Stimulated activated CD8-positive, alpha-beta memory T cell treated with anti-CD3 and anti-CD28 coated beads, Interleukin-4, amount 100 ng/mL, for 1 hour (primary cell): ENCODE measurements around the gene TOPORS.
"Not testable (repeated sequence)": the region's sequence is repeated elsewhere in the genome, so short reads cannot be mapped to it uniquely, and the experiment has no call there.

Experiments
- DNase-seq, 2 donors: peaks; one replicate each; pipeline ENCODE4 v3.0.0-alpha.2; 2020; ENCODE audit warnings: low read depth in 2 of 2, low spot score in 1 of 2

TOPORS gene

DNA sequence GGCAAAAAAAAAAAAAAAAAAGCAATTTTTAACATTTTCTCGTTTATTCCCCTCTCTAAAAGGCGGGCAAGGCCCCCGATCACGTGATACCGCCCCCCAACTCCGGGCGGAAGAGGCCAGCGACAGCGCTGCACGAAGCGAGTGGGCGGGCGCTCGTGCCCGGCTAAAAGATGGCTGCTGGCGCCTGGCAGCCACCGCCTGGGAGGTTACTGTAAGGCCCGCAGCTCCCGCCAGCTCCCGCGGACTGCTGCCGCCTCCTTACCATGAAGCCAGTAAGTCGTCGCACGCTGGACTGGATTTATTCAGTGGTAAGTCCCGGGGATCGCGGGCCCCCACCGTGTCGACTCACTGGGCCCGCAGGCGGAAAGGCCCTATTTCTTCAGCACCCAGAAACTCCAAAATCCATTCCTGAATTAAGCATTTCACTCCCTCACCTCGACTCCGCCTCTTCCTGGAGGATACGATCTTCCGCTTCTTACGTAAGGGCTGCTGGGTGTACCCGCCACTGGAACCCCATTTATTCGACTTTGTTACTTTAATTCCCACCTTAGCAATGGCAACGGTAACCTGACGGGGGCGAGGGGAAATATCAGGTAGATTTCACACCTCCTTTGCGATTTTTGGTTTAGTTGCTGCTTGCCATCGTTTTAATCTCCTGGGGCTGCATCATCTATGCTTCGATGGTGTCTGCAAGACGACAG lies at the start of gene TOPORS, which contains the start of gene SMIM27:
TOPORS (minus strand) TSS at position 415 of the 701 bp plus-strand sequence; CDS start at position 265, 150 bp downstream.
SMIM27 (plus strand) TSS at position 156 of the 701 bp plus-strand sequence; CDS start at position 264, 108 bp downstream.
- peak; percentile 81 to 82 for DNase-seq

DNA sequence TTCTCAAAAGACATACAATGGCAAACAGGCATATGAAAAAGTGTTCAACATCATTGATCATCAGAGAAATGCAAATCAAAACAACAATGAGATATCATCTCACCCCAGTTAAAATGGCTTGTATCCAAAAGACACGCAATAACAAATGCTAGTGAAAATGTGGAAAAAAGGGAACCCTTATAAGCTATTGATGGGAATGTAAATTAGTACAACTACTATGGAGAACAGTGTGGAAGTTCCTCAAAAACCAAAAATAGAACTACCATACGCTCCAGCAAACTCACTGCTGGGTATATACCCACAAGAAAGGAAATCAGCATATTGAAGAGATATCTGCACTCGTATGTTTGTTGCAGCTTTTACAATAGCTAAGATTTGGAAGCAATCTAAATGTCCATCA lies 46.6 kb upstream of the TOPORS start:
- not testable (repeated sequence) for DNase-seq

DNA sequence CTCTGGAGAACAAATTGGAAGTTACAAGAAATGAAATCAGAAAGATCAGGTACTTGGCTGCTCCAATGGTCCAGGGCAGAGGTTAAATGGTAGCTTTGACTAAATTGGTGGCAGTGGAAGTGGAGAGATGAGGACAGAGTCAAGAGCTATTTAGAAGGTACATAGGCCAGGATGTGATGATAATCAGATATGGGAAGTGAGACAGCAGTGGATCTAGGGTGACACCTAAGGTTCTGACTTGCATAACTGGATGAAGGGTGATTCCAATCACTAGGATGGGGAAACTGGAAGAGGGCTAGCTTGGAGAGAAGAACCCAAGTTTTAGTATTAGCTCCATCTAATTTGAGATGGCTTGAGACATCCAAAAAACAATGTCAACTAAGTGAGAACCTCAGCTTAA lies 44.5 kb upstream of the TOPORS start:
- no peak for DNase-seq

DNA sequence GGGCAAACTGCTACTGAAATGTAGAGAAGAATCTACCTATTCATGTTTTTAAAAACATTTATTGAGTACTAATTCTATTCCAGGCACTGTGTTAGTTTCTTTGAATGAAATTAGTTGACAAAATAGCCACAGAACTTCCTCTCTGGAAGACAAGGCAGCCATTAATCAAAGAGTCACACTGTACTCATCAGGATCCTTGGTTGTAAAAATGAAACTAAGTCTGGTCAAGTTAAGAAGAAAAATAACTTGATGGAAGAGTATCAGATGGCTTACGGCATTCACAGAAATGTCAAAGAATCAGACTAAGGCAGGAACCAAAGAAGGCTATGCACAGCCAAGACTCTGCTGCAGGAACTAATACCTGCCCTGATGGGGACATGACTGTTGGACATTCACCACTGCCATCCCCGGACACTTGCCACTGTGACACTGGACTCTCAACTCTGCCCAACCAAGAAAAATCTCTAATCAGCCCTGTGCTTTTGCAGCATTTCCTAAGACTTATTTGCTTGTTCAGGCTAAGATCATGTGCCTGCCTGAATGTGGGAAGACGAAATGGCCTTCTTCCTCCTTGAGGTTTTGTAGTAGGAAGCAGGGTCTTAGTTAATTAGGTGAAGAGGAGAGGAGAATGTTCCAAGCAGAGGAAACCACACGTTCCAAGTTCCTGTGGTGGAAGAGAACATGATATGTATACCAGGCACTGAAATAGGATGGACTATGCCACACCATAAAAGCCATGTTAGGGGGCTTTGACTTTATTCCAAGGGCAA lies 43.9 kb upstream of the TOPORS start:
- no peak for DNase-seq

DNA sequence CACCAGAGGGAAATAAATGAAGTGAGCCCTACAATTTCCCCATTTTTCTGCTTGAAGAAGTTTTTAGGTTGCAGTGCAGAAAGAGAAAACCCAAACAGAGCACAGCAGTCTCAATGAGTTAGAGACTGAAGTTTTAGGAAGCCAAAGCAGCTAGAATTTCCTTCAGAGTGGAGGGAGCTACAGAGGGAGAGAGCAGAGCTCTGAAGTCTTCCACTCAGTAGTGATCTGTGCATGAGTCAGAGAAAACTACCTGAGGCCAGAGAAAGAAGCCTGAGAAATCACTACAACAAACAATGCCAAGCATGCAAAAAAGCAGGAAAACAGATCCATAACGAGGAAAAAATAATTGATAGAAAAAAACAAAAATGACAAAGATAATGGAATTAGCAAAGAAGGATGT lies 38.5 kb upstream of the TOPORS start:
- DNase-seq: no peak

DNA sequence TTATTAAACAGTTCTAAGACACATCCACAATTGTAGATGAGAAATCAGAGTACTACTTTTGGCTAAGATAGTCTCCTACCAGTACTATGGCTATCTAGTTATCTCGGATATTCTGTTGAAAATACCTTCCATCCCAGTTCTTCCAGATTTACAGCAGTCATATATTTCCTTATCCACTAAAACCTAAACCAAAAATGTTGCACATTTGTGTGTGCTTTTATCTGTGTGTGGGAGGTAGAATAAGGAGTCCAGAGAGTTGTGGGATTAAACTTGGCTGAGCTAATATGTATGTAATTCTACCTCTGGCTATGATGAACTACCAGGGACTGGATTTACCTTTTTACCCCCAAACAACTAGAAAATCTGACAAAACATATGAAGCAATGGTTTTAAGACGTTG lies 38.1 kb upstream of the TOPORS start:
- DNase-seq: no peak

DNA sequence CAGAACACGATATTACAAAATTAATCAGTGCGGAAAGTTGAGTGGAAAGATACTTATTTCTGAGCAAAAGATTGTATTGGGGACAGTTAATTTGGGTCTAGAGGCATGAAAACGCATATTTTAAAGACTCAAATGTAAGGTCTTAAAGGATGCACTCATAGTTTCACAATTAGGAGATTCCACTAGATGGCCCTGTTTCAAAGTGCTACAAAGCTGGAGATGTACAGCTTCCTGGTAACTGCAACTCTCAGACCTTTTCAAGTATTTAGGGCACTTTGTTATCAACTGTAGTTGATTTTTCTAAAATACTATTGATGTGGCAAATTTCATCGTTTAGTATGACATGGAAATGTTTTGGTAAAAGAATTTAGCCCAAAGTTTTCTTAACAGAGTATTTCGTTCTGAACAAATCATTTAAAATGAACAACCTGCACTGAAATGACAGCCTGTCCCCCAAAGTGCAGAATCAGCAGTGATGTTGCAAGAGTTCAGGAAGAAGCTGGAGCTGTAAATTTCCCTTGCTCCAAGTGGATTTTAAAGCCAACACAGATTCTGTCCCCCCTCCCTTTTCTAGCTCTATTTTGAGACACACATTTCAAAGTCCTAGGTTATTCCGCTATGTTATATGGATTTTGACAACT lies 36.8 kb upstream of the TOPORS start:
- DNase-seq: no peak

DNA sequence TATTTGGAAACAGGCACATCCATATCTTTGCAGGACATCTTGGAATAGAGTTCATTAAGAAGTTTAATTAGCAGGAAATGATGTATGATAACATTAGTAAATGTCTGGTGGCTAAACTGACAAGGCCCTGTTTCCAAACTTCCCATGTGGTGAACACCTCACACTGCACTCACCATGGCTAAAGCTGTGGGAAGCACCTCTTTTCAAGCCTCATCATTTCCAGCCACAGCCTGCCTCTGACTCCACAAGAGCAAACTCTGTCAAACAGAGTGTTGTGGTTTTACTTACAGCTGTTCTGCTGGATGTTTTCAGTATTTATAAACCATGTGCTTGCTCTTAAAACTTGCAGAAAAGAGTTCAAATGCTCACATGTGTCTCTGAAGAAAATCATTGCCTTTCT lies 35.5 kb upstream of the TOPORS start:
- DNase-seq: no peak

DNA sequence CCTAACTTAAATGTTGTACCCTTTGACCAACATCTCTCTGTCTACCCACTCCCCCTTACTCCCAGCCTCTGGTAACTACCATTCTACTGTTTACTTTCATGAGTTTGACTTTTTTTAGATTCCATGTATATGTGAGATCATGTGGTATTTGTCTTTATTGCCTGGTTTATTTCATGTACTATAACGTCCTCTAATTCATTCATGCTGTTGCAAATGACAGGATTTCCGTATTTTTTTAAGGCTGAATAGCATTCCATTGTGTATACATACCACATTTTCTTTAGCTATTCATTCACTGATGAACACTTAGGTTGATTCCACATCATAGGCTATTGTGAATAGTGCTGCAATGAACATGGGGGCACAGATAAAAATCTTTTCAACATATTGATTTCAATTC lies 32.4 kb upstream of the TOPORS start:
- DNase-seq: no peak

DNA sequence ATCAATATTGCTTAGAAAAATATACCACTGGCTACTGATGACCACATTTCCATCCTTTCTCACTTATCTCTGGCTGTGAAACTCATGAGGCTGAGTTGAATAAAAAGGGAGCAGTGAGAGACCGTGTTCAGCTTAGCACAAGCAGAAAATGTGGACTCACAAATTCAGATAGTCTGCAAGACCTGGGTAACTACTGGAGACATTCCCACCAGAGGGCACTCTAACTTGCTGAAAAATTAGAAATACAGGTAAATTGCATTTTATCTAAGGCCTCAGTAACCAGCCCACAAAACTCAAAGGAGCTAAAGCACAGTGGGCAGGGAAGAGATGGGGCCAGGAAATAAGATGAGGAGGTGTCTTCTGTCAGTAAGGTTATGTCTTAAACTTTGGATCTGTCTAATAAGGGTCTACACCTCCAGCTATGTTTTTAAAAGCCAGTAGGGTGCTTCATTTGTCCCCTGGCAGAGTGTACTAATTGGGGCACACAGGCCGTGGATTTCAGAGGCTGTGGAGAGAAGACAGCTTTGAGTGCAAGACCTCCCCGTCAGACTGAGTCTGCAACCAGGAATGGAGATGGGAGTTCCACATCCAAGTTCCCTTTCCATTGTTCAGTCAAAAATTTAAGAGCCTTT lies 29.2 kb upstream of the TOPORS start:
- no peak for DNase-seq

DNA sequence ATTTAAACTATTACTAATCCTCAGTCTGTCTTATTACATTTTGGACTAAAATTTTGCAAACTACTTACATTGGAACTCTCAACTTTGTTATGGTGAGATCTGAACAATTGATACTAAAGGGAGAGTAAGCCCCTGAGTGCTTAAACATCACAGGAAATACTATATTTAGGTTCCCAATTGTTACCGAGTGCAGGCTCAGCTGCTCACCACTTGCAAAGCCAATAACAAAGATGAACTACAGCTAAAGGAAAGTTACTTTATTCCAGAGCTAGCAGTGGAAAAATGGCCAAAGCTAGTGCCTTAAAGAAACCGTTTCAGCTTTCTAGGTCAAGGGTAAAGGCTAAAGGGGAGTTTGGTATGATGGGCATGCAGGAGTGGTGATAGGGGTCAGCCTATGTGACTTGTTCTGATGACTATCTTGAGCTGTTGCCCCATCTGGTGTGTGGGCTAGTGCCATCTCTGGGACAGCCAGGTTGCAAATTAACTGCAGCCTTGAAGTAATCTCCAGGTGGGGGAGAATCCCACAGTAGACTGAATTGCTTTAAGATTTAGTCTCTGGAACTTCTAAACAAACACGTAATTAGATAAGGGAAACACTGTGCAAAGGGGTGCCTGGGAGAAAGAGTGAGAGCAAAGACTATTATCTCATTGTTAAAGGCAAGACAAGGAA lies 28.4 kb upstream of the TOPORS start:
- no peak for DNase-seq

DNA sequence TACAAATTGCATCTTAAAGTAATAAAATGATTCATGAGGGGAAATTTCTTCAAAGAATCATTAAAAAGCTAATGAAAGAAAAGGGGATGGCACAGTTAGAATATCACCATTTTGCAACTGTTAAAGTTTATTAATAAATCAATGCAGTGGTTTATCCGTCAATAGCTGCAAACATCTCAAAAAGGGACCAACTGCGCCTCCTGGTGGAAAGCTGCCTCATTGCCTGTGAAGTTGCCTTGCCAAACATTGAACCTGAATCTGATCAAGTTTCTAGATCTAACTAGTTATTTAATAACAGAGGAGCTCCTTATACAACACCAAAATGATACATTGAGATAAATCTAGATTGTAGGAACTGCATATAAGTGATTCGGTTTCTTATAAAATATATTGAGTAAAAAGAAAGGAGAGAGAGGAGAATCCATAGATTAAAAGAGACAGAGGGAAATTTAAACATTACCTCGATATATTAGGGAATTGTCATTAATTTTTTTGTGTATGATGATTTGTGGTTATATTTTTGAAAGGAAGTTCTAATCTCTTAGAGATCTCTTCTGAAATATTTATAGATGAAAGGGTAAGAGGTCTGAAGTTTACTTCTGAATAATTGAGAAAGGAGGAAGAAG lies 27.4 kb upstream of the TOPORS start:
- peak; percentile 61 to 67 for DNase-seq

DNA sequence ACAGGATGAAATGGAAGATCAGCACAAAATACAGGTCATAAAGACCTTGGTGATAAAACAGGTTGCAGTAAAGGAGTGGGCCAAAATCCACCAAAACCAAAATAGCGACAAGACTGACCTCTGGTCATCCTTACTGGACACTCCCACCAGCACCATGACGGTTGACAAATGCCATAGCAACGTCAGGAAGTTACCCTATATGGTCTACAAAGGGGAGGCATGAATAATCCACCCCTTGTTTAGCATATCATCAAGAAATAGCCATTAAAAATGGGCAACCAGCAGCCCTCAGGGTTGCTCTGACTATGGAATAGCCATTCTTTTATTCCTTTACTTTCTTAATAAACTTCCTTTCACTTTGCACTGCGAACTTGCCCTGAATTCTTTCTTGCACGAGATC lies 26.6 kb upstream of the TOPORS start:
- DNase-seq: no peak

DNA sequence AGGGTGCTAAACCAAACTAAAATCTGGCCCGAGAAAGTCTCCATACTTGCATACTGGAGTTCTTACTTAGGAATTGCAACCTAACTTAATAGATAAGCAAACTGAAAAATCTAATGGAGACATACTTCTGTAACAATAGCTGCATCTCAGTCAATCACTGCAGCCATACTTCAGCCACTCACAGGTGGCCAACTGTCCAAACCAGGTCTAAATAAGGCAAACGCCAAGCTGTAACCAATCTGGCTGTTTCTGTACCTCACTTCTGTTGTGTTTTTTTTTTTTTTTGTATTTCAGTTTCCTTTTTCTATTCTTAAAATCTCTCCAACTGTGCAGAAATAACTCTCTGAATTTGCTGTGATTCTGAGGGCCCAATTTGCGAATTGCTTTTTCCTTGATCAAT lies 24.9 kb upstream of the TOPORS start:
- DNase-seq: no peak

DNA sequence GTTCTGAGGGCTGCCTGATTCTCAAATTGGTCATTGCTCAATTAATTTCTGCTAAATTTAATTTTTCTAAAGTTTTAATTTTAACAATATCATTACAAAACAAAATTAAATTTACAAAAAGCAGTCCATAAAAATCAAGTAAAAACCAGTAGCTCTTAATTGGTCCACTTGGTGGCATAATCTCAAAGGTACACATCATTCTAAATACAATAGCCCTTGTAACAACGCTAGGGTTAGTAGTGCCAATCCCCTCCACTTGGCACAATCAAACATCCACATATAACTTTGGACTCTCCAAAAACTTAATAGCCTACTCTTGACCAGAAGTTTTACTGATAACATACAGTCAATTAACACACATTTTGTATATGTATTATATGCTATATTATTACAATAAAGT lies 22.5 kb upstream of the TOPORS start:
- no peak for DNase-seq

DNA sequence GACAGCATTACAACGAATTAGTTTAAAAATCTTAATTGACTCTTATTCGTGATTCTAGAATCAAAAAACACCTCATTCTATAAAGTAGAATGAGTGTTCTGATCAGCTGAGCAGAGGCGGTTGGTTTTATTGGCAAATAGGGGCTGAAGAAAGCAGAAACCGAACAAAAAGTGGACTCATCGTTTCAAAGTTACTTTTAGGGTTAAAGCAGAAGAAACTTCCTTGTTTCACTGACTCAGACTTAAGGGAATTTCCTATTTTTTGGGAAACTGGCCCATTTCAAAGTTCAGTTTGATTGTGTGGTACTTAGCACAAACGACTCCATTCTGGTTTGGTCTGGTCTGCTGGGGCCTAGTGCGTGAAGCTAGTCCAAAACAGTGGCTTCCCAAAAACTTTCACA lies 21.4 kb upstream of the TOPORS start:
- no peak for DNase-seq

DNA sequence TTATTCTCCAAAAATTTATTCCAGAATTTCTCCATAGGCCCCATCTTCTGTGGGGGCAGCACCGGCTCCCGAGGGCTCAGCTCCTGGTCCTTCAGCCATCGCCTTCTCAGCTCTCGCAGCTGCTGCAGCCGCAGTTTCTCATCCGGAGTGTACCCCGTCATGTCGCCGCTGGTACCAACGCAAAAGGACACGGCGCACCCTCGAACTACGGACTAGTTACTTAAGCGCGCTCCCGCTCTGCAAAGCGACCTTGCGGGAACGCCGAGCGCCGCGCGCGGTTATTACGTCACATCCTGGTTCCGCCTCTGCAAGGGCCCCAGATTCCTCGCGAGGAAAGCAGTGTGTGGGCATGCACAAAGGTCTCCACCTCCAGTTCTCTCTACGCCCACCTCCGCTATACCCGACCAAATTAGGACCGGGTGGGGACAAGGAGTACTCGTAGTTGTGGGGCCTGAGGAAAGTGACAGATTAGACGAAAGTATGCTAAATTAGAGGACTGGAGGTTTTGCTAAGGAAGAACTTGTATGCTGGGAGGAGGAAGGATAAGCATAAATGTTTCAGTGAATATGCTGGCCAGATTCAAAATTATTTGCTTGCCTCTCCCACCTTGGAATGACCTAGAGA lies 20.6 kb upstream of the TOPORS start, which contains the start of gene NDUFB6:
NDUFB6 (minus strand) TSS at position 260 of the 624 bp plus-strand sequence; CDS start at position 161, 99 bp downstream.
- DNase-seq: peak; percentile 93 to 96

DNA sequence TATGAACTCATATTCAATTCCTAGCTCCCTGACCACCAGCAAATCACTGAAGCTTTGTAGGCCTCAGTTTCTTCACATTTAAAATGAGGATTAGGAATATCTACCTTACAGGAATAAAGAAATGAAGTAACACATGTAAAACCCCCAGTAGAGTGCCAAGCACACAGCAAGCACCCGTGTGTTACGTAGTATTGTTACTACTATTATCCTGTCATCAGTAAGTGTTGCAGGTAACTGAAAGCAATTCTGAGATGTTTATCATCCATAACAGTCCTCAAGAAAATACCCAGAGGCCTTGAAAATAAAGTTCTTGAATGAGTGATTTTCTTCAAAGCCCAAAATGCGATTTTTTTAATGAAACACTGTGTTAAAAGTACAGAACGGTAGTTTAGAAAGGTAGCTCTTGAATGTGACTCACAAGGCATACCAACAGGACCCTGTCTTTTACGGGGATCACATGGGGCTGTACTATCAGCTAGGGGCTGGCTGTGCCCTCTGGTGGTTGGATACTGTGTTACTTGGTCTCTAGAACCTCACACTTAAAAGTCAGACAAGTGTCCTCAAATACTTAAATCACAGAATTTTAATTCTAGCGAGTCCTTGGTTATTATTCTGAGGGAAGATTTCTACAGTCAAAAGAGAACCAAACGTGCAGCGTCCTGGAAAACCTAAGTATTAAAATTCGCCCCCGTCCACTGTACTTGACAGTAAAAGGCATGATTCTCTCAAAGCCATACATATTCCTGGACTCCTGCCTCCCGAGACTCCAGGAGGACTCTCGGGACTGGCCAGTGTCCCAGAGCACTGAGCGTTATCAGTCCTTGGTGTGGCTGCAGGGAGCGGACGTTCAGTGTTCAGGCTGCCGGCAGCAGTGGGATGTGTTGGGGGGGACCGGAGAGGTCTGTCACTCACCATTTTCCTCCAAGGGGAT lies 19.8 kb upstream of the TOPORS start:
- DNase-seq: peak in 1 of 2 donors; percentile 58

DNA sequence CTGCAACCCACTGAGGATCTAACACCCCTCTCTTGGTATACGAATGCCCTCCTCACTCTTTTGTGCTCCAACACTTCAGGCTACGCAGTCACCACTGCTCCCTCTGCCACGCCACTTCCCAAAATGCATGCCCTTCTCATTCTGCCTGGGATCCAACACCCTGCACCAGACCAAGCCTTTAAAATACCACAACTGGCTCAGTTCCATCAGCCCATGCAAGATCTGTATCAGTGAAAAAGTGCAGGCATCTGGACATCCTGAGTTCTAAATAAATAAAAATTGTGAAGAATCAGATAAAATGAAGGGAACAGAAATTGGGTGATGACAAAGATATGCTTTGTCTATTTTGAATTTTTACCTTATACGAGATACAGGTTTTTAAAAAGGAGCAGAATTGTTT lies 17.9 kb upstream of the TOPORS start:
- DNase-seq: no peak
